ENCODE data around the gene CCT7.
"Not testable (repeated sequence)": the region's sequence is repeated elsewhere in the genome, so short reads cannot be mapped to it uniquely, and the experiment has no call there.

Gene CCT7

DNA sequence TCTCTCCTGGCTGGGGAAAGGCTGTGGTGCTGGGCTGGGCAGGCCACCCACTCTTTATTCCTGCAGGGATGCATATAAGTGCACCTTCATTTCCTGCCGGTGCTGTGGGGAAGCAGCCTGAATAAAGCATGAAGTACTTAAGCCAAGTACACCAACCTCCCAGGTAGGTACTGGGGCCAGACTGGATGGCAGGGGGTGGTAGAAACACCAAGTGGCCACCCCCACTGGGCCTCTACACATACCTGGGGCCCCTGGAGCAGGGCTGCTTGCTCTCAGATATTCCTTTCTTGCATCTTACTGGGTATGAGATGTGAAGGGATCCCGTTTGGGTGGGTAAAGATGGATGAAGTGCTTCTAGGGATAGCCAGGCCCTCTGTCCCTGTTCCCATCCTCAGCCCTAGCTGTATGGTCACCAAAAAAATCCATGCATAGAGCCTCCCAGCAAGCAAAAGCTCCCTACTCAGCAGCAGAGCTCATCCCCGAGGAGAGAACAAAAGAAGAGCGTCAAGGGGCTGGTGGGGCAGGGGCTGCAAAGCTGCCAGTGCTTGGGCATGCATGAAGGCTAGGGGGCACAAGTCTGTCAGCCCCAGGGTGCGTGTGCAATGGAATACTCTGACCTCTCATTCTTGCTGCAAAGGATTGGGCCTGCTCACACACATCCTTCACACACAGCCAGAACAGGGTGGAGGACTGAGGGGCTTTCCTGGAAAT lies 22.0 kb downstream of the CCT7 start:
- Mint-ChIP-seq H3K36me3 (ENCODE audit: low read depth) (peaks cover 72% of the 10 kb centered on the region), H3K4me3 (no peak overlapping the region), H3K27ac (no peak overlapping the region), H3K9me3 (no peaks in the 10 kb centered on the region), H3K27me3 (no peaks in the 10 kb centered on the region), H3K4me1 (ENCODE audit: low read depth) (peaks cover 5% of the 10 kb centered on the region)
- peak; percentile 32 for DNase-seq

DNA sequence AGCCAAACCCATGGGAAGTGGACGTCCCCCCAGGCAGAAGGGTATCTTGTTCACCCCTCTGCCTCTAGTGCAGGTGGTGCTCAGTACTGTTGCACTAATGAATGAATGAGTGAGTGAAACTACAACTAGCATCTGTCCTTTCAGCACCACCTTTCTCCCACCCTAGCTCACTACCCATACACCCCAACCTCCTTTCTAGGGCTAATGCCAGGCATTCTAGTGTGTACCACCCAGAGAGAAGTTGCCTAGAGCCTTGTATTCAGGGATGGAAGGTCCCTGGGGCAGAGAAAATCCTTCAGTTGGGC lies 22.5 kb downstream of the CCT7 start:
- H3K4me1 Mint-ChIP-seq (ENCODE audit: low read depth) = peaks cover 5% of the 10 kb centered on the region
- DNase-seq = no peak
- H3K9me3 Mint-ChIP-seq = no peaks in the 10 kb centered on the region
- H3K27me3 Mint-ChIP-seq = no peaks in the 10 kb centered on the region
- H3K36me3 Mint-ChIP-seq (ENCODE audit: low read depth) = peaks cover 71% of the 10 kb centered on the region
- H3K27ac Mint-ChIP-seq = peak overlapping the region; percentile 58
- no peak overlapping the region for H3K4me3 Mint-ChIP-seq

DNA sequence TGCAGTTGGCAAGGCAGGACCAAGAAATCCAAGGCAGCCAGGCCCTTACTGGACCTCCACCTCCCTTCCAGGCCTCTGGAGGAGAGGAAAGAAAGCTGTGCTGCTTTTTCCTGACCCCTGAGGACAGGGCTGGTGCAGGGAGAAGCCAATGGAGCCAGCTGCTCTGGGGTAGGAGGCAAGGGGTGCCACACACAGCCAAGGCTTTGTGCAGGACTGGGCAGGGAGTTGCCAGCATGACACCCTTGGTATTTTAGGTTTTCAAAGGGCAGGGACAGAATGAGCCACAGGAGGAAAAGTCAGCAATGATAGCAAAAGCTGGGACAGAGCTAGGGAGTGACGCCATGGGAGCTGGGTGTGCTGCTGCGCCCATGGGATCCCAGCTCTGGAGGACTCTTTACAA lies 22.9 kb downstream of the CCT7 start:
- H3K4me3 Mint-ChIP-seq = no peak overlapping the region
- H3K9me3 Mint-ChIP-seq = no peaks in the 10 kb centered on the region
- peak overlapping the region; percentile 58 for H3K27ac Mint-ChIP-seq
- H3K4me1 Mint-ChIP-seq (ENCODE audit: low read depth) = peaks cover 5% of the 10 kb centered on the region
- H3K36me3 Mint-ChIP-seq (ENCODE audit: low read depth) = peaks cover 70% of the 10 kb centered on the region
- DNase-seq = peak; percentile 28
- H3K27me3 Mint-ChIP-seq = no peaks in the 10 kb centered on the region

DNA sequence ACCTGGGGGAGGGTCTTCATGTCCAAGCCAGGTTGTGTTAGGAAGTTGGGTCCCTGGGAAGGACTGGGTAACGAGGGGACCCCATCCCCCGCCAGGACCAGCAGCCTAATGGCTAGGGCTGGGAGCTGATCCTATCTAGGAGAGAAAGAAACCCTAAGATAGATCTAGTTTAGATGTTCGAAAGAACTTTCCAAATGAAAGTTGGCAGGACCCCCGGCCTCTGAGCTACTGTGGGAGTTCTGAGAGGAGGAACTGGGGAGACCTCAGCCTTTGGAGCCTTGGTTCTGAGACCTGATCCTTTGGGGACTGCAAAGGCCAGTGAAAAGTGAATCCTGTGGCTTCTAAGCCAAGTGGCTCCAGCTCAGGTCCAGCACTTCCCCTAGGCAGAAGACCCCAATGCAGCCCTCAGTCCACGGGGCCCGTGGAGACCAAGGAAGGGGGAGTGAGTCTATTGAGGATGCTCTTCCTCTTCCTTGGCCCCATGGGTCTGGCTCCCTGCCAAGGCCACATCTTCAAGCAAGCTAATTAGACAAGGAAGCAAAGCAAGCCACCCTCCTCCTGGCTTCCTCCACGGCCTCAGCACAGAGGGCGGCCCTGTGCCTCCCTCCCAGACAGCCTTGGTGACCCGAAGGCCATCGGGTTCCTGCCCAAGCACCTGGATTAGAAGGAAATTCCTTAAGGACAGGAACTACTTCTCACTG lies 23.5 kb downstream of the CCT7 start:
- Mint-ChIP-seq H3K27ac (no peak overlapping the region), H3K4me3 (no peak overlapping the region), H3K4me1 (ENCODE audit: low read depth) (peaks cover 5% of the 10 kb centered on the region), H3K9me3 (no peaks in the 10 kb centered on the region), H3K27me3 (no peaks in the 10 kb centered on the region), H3K36me3 (ENCODE audit: low read depth) (peaks cover 70% of the 10 kb centered on the region)
- peak; percentile 42 for DNase-seq

DNA sequence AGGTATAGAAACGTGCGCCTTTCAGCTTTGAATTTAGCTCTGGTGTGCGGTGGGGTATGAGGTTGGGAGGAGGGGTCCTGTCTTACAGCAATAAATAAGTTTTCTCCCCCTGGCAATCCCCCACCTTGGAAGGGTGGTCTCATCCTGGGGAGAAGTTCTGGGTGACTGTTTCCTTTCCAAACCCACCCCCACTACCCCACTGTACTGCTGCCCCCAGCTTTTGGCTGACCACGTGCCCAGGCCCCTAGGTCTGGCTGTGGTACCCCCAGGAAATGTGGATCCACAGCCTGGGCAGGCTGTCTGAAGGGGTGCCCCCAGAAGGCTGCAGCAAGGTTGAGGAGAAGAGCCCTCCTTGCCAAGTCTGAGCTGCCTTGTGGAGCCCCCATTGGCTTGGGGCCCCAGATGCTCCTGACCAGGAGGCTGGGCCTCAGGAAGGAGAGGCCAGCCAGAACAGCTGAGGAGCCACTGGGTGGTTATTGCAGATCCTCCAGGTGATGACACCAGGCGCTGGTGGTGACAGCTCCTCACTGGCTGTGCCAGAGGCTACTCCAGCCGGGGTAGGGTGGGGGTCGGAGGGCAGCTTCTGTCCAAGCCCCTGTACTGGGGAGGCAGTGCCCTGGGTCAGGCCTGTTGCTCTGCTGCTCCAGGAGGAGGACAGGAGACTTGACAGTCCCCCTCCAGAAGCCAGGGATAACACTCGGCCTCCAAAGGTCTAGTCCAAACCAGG lies 24.2 kb downstream of the CCT7 start:
- Mint-ChIP-seq H3K27me3 (no peaks in the 10 kb centered on the region), H3K4me3 (no peak overlapping the region), H3K4me1 (ENCODE audit: low read depth) (peaks cover 5% of the 10 kb centered on the region), H3K27ac (no peak overlapping the region), H3K36me3 (ENCODE audit: low read depth) (peaks cover 69% of the 10 kb centered on the region), H3K9me3 (no peaks in the 10 kb centered on the region)
- no peak for DNase-seq

DNA sequence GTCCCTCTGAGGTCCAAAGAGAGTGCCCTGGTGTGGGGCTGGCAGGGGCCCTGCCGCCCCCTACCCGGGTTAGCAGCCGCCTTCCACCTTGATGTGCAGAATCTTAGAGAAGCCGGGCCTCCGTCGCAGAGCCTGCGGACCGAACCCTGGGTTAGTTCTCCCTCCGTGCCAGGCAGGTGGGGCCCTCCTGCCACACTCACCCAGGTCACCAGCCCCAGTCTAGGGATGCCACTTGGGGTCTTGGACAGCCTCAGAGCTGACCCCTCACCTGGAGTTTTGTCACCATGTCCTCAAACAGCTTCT lies 24.8 kb downstream of the CCT7 start:
- DNase-seq = no peak
- H3K36me3 Mint-ChIP-seq (ENCODE audit: low read depth) = peaks cover 68% of the 10 kb centered on the region
- H3K4me1 Mint-ChIP-seq (ENCODE audit: low read depth) = peaks cover 5% of the 10 kb centered on the region
- no peak overlapping the region for H3K4me3 Mint-ChIP-seq
- H3K9me3 Mint-ChIP-seq = no peaks in the 10 kb centered on the region
- H3K27ac Mint-ChIP-seq = peak overlapping the region; percentile 33
- H3K27me3 Mint-ChIP-seq = no peaks in the 10 kb centered on the region

DNA sequence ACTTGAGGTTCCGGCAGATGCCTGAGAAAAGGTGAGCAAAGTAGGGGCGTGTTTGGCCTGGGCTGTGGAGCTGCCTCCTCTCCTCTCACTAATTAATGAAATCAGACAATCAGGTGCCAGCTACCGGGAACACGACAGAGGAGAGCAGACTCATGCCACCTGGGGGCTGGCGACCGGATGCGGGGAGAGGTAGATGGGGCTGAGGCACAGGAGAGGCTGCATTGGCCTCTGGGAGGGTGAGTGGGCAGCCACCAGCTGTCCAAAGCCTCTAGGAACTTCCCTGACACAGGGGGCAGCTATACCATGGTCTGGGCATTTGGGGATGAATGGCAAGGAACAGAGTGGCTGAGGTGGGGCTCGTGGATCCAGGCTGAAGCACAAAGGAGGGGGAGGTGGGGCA lies 25.2 kb downstream of the CCT7 start:
- Mint-ChIP-seq H3K27me3 (no peaks in the 10 kb centered on the region), H3K36me3 (ENCODE audit: low read depth) (peaks cover 68% of the 10 kb centered on the region), H3K4me1 (ENCODE audit: low read depth) (peaks cover 5% of the 10 kb centered on the region), H3K4me3 (no peak overlapping the region), H3K9me3 (no peaks in the 10 kb centered on the region), H3K27ac (peak overlapping the region; percentile 48)
- DNase-seq = no peak

DNA sequence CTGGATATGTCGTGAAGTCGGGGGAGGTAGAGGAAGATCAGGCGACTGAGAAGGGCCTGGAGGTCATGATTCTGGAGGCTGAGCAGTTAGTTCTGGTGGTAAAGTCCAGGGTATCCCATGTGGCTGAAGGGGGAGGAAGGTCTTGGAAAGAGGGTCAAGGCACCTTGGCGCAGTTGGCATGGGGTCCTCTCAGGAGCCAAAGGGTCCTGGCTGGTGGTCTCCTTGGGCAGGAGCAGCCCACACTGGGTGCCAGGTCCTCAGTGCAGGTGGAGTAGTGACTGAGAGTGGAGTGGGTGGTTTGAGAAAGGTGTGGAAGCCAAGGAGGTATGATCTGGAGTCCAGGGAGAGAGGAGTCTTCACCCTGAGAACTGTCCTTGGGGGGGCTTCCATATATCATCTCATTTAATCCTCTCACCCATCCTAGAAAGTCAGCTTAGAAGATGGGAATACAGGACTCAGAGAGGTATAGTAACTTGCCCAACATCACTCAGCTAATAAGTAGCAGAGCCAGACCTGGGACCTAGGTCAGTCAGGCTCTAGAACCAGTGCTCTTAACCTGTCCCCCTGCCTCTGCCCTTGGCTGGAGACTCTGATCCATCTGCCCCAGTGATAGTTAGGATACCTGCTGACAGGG lies 25.7 kb downstream of the CCT7 start:
- Mint-ChIP-seq H3K4me1 (ENCODE audit: low read depth) (peaks cover 5% of the 10 kb centered on the region), H3K9me3 (no peaks in the 10 kb centered on the region), H3K36me3 (ENCODE audit: low read depth) (peaks cover 67% of the 10 kb centered on the region), H3K27me3 (no peaks in the 10 kb centered on the region), H3K4me3 (no peak overlapping the region), H3K27ac (peak overlapping the region; percentile 48)
- DNase-seq = no peak

DNA sequence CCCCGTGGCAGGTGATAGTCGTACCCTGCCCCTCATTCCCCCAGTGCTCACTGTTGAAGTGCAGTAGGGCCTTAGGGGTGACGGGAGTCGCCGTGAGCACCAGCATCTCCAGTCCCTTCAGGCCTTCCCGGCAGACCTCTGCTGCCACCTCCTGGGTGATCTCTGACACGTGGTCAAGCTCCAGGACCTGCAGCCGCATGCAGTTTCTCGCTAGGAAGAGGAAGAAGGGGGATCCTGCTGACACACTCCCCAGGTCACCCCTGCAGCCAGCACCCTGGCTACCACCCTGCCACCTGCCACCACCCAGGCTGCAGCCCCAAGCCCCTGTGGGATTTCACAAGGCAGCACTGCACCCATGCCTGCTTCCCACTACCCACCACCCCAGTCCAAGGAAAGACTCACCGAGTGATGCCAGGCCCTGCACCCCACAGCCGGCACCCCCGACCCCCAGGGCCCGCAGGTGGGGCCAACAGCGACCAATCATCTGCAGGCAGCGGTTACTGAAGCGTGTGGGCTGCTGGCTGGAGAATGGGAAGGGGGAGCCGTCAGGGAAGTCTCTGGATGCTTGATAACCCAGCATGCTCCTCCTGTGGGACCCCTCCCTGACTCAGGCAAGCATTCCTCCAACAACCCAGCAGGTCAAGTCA lies 26.4 kb downstream of the CCT7 start:
- no peak for DNase-seq
- no peaks in the 10 kb centered on the region for H3K27me3 Mint-ChIP-seq
- H3K4me3 Mint-ChIP-seq = no peak overlapping the region
- peak overlapping the region; percentile 47 for H3K27ac Mint-ChIP-seq
- H3K36me3 Mint-ChIP-seq (ENCODE audit: low read depth) = peaks cover 60% of the 10 kb centered on the region
- no peaks in the 10 kb centered on the region for H3K9me3 Mint-ChIP-seq
- peaks cover 5% of the 10 kb centered on the region for H3K4me1 Mint-ChIP-seq (ENCODE audit: low read depth)

DNA sequence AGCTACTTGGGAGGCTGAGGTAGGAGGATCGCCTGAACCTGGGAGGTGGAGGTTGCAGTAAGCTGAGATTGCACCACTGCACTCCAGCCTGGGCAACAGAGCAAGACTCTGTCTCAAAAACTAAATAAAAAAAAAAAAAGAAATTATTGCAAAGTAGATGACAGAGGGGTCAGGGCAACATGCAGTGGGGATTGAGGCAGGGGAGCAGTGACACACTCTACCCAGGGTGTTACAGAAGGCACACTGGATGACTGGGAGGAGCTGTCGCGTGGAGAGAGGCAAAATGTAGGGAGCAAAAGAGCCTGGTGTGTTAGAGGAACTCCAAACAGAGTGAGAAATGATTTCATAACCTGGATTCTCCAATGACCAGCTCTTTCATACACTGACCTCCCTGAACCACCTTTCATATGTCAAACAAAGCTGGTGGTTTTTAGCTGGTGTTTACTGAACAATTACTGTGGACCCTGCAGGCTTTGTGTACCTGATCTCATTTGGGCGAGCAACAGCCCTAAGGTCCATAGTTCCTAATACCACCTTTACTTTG lies 28.1 kb downstream of the CCT7 start:
- peaks cover 64% of the 10 kb centered on the region for H3K36me3 Mint-ChIP-seq (ENCODE audit: low read depth)
- H3K27ac Mint-ChIP-seq = peak overlapping the region; percentile 61
- H3K4me1 Mint-ChIP-seq (ENCODE audit: low read depth) = peaks cover 10% of the 10 kb centered on the region
- no peak for DNase-seq
- H3K9me3 Mint-ChIP-seq = no peaks in the 10 kb centered on the region
- no peaks in the 10 kb centered on the region for H3K27me3 Mint-ChIP-seq
- H3K4me3 Mint-ChIP-seq = no peak overlapping the region

DNA sequence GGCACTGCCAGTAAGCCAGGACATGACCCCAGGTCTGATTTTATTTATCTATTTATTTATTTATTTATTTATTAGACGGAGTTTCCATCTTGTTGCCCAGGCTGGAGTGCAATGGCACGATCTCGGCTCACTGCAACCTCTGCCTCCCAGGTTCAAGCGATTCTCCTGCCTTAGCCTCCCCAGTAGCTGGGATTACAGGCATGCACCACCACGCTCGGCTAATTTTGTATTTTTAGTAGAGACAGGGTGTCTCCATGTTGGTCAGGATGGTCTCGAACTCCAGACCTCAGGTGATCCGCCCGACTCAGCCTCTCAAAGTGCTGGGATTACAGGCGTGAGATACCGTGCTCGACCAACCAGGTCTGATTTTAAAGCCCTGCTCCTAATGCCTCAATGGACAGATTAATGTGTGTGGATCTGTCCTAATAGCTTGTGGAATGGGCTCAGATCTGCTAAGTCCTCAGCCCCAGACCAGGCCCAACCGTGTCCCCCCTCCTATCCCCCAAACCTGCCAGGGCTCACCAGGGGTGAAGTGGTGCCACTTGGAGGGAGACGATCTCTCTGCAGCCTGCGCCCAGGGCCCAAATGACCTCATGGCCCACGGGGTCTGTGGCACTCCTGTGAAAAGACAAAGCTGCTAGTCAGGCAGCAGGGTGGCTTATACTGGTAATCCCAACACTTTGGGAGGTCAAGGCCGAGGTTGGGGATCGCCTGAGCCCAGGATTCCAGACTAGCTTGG lies 28.8 kb downstream of the CCT7 start:
- not testable (repeated sequence) for H3K27me3 Mint-ChIP-seq, H3K9me3 Mint-ChIP-seq, H3K4me3 Mint-ChIP-seq, DNase-seq, H3K27ac Mint-ChIP-seq
- peaks cover 67% of the 10 kb centered on the region for H3K36me3 Mint-ChIP-seq (ENCODE audit: low read depth)
- H3K4me1 Mint-ChIP-seq (ENCODE audit: low read depth) = peaks cover 13% of the 10 kb centered on the region

DNA sequence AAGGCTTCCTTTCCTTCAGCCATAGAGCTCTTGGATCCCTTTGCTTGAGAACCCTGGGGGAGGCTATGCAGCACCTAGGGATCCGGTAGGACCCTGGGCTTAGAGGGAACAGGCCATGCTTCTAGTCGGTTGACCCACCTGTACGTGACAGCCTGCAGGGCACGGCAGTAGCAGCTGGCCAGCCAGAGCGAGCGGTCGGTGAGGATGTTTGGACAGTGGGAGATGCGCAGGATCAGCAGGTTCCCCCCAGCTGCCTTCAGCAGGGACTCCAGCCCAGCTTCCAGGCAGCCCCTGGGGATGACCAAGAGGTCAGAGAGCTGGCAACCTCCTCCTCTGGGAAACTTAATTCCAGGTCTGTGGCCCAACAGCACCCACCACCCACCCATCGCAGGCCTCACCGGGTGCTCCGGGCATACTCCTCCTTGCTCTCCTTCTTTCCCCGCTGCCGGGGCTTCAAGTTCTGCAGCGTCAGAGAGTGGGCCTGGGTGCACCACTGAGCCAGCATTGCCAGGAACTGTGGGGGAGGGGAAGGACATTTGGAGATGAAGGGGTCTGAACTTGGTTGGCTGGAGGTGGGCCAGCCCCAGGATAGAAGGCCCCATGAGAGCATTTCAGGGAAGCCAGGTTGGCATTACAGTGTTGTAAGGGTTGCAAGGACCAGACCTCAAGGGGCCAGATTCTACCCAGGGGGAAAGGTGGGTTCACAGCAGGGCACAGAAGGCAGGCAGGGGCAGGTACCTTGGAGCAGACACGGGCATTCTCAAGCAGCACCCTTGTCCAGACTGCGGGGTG lies 29.6 kb downstream of the CCT7 start:
- Mint-ChIP-seq H3K9me3 (no peaks in the 10 kb centered on the region), H3K27me3 (no peaks in the 10 kb centered on the region), H3K4me3 (no peak overlapping the region), H3K4me1 (ENCODE audit: low read depth) (peaks cover 22% of the 10 kb centered on the region), H3K36me3 (ENCODE audit: low read depth) (peaks cover 72% of the 10 kb centered on the region), H3K27ac (no peak overlapping the region)
- no peak for DNase-seq

DNA sequence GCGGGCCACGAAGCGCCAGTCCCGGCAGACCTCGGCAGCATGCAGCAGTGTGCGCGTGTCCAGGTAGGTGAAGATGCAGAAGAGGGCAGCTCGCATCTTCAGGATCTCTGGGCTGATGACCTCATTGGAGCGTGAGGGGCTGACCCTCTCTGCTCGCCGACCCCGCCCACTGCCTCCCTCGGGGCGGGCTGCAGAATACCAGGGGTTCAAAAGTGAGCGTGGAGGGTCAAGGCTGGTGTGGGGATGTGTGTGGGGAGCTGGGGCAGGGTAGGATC lies 30.2 kb downstream of the CCT7 start:
- H3K4me1 Mint-ChIP-seq (ENCODE audit: low read depth) = peaks cover 20% of the 10 kb centered on the region
- no peak overlapping the region for H3K4me3 Mint-ChIP-seq
- H3K36me3 Mint-ChIP-seq (ENCODE audit: low read depth) = peaks cover 67% of the 10 kb centered on the region
- H3K27me3 Mint-ChIP-seq = no peaks in the 10 kb centered on the region
- DNase-seq = no peak
- no peaks in the 10 kb centered on the region for H3K9me3 Mint-ChIP-seq
- H3K27ac Mint-ChIP-seq = no peak overlapping the region
